ENCODE data around the gene CSRNP2.

GRCh38 chr12:51075390-51075789 is 8.0 kb downstream of the CSRNP2 start:
- TF ChIP-seq, protein P1, sequence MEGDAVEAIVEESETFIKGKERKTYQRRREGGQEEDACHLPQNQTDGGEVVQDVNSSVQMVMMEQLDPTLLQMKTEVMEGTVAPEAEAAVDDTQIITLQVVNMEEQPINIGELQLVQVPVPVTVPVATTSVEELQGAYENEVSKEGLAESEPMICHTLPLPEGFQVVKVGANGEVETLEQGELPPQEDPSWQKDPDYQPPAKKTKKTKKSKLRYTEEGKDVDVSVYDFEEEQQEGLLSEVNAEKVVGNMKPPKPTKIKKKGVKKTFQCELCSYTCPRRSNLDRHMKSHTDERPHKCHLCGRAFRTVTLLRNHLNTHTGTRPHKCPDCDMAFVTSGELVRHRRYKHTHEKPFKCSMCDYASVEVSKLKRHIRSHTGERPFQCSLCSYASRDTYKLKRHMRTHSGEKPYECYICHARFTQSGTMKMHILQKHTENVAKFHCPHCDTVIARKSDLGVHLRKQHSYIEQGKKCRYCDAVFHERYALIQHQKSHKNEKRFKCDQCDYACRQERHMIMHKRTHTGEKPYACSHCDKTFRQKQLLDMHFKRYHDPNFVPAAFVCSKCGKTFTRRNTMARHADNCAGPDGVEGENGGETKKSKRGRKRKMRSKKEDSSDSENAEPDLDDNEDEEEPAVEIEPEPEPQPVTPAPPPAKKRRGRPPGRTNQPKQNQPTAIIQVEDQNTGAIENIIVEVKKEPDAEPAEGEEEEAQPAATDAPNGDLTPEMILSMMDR (conservative IDR thresholded peaks at IDR 0.05 in 1 of 2, IDR thresholded peaks at IDR 0.05 in 1 of 2; ENCODE audit: low read depth in 1 of 2, low read length in 2 of 2): no peak
- TF ChIP-seq EZH2 (IDR thresholded peaks at IDR 0.05; ENCODE audit: low read length, missing control alignments): no peak

All from fibroblast of lung (primary cell).